NCI-H524 treated with DMSO at 0.1 percent for 48 hours (cell line): ENCODE measurements around the gene SEC14L1.

Experiments used
- DNase-seq: peaks from one replicate; lab custom pipeline; 2025; lab: John Stamatoyannopoulos, UW

Gene SEC14L1

DNA sequence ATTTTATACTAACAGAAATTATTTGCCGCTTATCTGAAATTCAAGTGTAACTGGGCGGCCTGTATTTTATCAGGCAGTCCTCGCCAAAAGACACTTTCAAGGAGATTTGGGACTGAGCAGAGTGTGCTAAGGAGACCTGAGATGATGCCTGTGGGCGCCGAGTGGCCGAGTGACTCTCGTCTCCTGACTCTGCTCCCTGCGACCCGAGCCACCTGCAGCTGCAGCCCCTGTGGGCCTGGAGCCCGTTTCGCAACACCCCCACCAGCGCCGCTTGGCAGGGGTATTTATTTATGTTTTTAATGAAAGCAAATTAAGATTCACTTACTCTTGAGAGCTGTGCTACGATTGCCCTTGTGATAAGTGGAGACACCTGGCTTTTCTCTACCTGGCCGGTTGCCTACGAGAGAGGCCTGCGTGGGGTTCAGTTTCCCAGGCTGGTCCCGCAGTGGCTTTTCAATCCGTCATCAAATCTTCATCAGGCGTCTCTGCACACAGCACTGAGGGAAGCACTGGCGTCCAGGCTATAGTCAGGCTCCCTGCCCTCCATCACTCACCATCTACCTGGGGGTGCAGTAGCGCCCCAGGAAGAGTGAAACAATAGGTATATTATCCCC lies 124.0 kb downstream of the SEC14L1 start:
- no peak for DNase-seq

DNA sequence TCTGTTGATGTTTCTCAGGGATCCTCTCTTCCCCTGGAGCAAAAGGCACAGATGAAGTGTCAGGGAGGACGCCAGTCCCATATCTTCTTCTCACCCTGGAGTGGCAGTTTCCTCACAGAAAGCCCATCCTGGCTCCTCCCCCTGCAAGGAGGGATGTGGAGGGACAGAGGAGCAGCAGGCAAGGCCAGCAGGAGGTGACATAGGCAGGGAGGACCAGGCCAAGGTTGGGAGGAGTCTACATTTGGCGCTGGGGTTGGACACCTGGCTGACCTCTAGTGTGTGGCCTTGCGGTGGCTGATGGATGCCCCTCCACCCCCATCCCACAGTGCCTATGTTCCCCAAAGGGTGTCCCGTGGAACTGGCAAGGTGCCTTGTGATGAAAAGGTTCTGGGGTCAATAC lies 125.4 kb downstream of the SEC14L1 start:
- no peak for DNase-seq
